Ramos (cell line): ENCODE data around the gene SORL1-AS1.

ENCODE experiments used
- in situ Hi-C: fragments of 300-500 bp; cut with MboI; formaldehyde crosslinking; loops from one replicate; pipeline ENCODE4 v1.14.3; 2022; ENCODE audit warnings: low sequenced_read_pairs; ENCODE audit not compliant: unreplicated experiment

Gene SORL1-AS1

GRCh38 chr11:121435551-121436511 lies 16.9 kb downstream of the SORL1-AS1 start:
- in situ Hi-C loops: loop anchor here (25.0 kb wide), 1 partner anchor 1276 kb away; no protein-coding TSS in a partner anchor

GRCh38 chr11:121435132-121435531 lies 17.6 kb downstream of the SORL1-AS1 start:
- in situ Hi-C loops: loop anchor here (25.0 kb wide), 1 partner anchor 1277 kb away; no protein-coding TSS in a partner anchor

DNA sequence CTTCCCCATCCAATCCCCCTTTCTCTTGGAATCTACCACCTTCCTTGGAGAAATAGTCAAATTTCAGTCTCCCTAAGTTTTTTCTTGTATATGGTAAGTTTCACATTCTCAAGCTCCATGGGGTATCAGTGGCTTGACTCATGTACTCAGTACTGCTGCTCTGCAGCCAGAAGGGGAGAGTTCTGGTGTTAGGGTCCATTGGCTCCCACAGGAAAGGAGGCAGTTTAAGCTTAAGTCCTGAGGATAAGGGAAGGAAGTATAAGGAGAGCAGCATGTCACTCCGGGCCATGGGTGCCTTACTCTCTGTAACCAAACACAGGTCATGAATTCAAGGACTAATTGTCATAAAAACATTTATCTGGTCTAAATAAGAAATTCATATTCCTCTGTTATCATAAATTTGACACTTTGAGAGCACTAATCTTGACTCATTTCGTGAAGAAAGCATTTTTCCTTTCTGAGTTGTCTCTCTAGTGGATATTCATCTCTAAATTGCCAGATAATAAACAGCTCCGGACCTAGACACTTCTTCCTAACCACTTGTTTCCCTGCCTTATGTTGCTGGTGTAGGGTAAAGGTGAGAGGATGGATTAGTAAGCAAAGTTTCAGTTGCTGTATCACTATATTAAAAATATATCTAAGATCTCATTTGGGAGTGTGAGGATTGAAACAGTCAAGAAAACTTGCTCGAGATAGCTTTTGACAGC lies 20.8 kb downstream of the SORL1-AS1 start:
- in situ Hi-C loops: loop anchor here (25.0 kb wide), 1 partner anchor 1280 kb away; no protein-coding TSS in a partner anchor

- in situ Hi-C loops: loop anchor here (25.0 kb wide), 1 partner anchor 1283 kb away; no protein-coding TSS in a partner anchor
These were observed 23.2 kb downstream of the SORL1-AS1 start for GRCh38 chr11:121429556-121429955.

DNA sequence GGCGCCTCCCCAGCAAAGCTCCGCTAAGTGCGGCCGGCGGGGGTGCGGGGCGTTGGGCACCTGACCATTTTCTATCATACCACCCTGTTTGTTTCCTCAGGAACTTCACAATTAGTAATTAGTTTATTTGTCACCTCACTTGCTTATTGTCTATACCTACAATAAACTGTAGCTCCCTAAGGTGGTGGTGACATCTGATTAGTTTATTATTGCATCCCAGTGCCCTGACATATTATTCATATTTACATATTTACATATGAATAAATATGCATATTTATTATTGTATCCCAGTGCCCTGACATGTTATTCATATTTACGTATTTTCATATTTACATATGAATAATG lies 25.4 kb downstream of the SORL1-AS1 start:
- in situ Hi-C loops: loop anchor here (25.0 kb wide), 1 partner anchor 1285 kb away; no protein-coding TSS in a partner anchor

- in situ Hi-C loops: loop anchor here (25.0 kb wide), 1 partner anchor 1286 kb away; no protein-coding TSS in a partner anchor
These were observed 26.0 kb downstream of the SORL1-AS1 start for GRCh38 chr11:121426476-121427399.

DNA sequence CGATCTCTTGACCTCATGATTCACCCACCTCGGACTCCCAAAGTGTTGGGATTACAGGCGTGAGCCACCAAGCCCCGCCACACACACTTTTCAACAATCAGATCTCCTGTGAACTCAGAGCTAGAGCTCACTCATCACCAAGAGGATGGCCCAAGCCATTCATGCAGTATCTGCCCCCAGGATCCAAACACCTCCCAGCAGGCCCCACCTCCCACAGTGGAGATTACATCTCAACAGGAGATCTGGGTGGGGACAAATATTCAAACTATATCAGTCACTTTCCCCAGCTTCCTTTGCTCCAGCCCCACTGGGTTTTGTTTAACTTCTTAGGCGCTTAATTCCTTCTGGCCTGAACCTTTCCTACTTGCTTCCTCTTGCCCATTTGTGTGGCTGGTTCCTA lies 26.9 kb downstream of the SORL1-AS1 start:
- in situ Hi-C loops: loop anchor here (25.0 kb wide), 1 partner anchor 1286 kb away; no protein-coding TSS in a partner anchor

- in situ Hi-C loops: no loop called here
These were observed 30.1 kb downstream of the SORL1-AS1 start for GRCh38 chr11:121422675-121423074.

- in situ Hi-C loops: no loop called here
These were observed 31.4 kb downstream of the SORL1-AS1 start for GRCh38 chr11:121421149-121421901.

DNA sequence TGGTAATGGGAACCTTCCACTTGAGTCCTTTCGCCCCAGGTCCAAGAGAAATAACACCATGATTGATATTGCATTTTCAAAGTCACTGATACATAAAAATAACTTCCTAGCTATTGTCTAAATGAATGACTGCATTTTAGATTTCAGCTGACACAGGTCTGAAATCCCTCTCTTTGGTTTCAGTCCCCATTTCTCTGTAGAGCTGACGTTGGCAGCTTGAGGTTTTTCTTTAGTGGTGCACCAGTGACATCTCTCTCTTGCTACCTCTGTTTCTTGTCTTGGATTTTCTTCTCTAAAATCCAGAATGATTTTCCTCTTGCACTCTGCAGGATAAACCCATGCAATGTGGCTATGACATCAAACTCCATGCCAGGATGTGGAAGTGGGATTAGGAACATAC lies 32.4 kb downstream of the SORL1-AS1 start:
- in situ Hi-C loops: no loop called here

DNA sequence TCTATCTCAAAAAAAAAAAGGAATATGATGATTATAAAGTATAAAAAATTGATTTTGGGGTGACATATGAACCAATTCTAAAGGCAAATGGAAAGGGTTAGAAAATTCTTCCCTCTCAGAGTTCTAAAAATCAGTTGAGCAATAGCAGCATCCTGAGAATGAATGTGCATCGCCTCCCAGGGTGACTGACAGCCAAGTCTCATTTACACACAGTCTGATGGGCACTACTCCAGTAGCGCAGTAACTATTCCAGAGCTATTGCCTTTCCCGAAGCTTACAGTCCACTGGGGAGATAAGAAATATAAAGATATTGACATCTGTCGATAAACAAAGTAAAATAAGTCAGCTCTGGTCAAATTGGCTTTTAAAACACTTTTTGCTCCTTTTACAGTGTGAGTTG lies 32.9 kb downstream of the SORL1-AS1 start:
- in situ Hi-C loops: no loop called here

- in situ Hi-C loops: no loop called here
These were observed 34.1 kb downstream of the SORL1-AS1 start for GRCh38 chr11:121418625-121419114.

- in situ Hi-C loops: no loop called here
These were observed 35.2 kb downstream of the SORL1-AS1 start for GRCh38 chr11:121417607-121418006.

DNA sequence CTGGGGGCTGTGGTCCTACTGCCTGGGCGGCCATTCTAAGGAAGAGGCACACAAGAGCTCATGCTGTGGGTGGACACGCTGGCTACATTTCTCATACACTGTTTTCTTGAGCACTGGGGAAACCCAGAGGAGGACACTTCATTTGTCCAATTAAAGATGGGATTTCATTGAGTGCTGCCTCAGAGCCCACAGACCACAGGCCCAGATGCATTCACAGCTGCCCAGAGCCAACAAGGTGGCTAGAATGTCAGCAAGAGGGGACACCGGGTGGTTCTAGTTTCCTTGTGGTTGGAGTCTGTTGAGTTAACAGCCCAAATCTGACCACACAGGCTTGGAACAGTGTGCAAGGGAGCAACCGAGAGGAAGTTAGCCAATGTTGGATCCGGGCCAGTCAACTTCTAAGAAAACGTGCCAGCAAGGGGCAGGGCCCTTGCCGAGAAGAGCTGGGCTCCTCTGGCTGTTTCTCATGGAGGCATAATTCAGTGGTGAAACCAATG lies 35.7 kb downstream of the SORL1-AS1 start:
- in situ Hi-C loops: no loop called here

- in situ Hi-C loops: no loop called here
These were observed 36.9 kb downstream of the SORL1-AS1 start for GRCh38 chr11:121415856-121416255.

GRCh38 chr11:121414141-121414913 lies 38.4 kb downstream of the SORL1-AS1 start:
- in situ Hi-C loops: no loop called here

- in situ Hi-C loops: no loop called here
These were observed 39.9 kb downstream of the SORL1-AS1 start for GRCh38 chr11:121412711-121413415.
